ENCODE data around the gene PKIB.
"Not testable (repeated sequence)": the region's sequence is repeated elsewhere in the genome, so short reads cannot be mapped to it uniquely, and the experiment has no call there.

Gene PKIB

GRCh38 chr6:122747573-122747972 lies 137.4 kb downstream of the PKIB start:
- DNase-seq (ENCODE audit: low read depth) = no peak

DNA sequence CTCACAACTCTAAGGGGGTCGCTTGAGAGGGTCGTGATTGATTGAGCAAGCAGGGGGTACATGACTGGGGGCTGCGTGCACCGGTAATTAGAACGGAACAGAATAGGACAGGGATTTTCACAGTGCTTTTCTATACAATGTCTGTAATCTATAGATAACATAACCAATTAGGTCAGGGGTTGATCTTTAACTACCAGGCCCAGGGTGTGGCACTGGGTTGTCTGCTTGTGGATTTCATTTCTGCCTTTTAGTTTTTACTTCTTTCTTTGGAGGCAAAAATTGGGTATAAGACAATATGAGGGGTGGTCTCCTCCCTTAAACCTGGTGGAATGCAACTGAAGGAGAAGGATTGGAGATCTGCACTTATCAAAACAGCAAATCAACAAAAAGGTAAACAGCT lies 138.7 kb downstream of the PKIB start:
- not testable (repeated sequence) for DNase-seq (ENCODE audit: low read depth)

- DNase-seq (ENCODE audit: low read depth) = no peak
Observed at GRCh38 chr6:122749451-122750050, 139.3 kb downstream of the PKIB start.

- no peak for DNase-seq (ENCODE audit: low read depth)
Observed at GRCh38 chr6:122751326-122751725, 141.1 kb downstream of the PKIB start.

GRCh38 chr6:122752459-122752858 lies 142.3 kb downstream of the PKIB start:
- no peak for DNase-seq (ENCODE audit: low read depth)

DNA sequence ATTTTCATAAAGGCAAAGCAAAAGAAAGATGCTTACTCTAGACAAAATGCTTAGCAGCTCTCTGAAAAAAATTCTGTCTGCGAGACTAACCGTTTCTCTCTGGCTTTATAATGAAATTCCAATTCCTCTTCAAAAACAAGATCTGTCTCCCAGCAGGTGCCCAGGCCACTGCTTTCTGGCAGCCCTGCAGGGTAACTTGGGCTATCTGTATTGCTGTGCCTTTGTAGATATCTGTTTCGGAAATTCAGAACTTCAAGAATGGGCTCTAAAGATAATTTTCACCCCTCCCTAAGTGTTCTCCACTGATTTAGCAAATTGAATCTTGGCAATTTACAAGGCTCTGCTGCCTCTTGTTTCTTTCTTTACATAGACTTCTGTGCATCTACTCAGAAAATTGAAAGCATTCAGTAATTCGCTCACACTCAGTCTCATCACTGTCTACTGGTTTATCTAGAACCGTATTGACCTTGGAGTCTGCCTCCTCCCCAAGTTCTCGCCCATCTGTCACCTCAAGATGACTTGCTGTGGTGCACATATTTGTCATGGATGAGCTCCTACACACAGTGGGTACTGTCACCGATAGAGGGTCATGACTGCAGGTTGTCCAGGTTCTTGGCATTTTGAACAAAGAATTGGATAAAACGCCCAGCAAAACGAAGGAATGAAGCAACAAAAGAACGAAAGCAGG lies 142.9 kb downstream of the PKIB start:
- DNase-seq (ENCODE audit: low read depth) = no peak

- DNase-seq (ENCODE audit: low read depth) = no peak
Observed at GRCh38 chr6:122753688-122754056, 143.5 kb downstream of the PKIB start.

DNA sequence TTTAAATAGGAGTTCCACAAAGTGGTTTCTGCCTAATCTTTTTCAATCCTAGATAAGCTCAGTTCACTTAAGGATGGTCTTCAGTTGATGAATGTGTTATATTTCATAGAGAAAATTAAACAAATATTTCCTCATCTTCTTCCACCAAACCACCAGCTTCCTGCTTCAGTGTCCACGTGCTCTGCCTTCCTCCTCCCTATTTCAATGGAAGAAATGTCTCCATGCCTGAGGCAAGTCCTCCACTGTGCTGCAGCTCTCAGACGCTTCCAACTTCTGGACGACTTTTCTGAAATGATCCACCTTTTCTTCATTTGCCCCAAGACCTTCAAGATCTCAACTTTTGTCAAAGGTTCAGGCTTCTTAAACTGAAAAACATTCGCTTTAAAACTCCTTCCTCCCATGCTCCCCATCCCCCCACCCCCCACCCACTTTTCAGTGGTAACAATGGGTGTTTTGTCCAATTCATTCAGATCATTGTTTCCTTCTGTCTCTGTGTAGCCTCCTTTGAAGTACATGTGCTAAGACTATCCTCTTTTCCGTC lies 144.1 kb downstream of the PKIB start:
- no peak for DNase-seq (ENCODE audit: low read depth)

DNA sequence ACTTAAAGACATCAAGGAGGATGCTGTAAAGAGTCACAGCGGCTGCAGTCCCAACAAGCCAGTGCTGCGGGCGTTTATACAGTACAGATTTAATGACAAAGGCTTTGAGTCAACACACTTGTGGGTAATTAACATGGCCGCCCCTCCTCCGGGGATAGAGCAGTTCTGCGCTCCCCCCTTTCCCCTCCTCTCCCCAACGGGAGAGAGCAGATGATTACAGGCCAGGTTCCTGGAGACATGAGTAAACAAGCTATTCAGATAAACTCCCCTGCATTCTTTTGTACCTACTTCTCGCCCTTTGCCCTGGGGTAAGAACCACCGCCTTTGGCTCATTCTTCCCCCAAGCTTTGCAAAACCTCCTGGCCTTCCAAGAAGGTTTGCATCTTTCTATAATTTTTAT lies 145.7 kb downstream of the PKIB start:
- DNase-seq (ENCODE audit: low read depth) = no peak

GRCh38 chr6:122758927-122759334 lies 148.7 kb downstream of the PKIB start:
- no peak for DNase-seq (ENCODE audit: low read depth)

GRCh38 chr6:122760330-122760729 lies 150.1 kb downstream of the PKIB start:
- DNase-seq (ENCODE audit: low read depth) = no peak

GRCh38 chr6:122766256-122766655 lies 156.1 kb downstream of the PKIB start:
- no peak for DNase-seq (ENCODE audit: low read depth)

- no peak for DNase-seq (ENCODE audit: low read depth)
Observed at GRCh38 chr6:122770835-122771601, 160.8 kb downstream of the PKIB start.

DNA sequence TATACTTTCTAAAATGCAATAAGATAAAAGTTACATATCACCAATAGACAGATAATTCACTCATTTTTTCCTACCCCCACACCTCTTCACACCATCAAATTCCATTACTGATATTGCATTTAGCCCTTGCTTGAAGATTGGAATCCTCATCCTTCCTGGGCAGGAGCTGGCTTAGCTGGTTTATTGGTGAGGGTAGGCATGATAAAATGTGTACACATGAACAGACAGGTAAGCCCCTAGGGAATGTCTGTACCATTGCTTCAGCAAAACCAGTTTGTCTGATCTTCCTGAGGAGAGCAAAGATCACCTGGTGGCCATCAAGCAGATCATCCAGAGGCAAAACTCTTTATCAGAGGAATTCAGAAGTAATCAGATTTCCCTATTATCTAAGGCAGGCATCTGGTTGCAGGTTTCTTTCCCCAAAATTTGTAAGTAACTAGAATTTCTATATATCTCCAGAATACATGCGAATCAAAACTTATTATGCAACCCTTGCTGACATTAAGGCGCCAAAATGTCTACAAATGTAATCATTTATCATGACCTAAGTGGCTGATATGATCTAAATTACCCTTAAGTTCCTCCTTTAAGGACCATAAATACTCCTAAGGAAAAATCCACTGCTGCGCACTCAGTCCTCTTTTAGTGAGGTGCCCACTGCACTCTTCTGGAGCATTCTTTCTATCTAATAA lies 162.7 kb downstream of the PKIB start:
- DNase-seq (ENCODE audit: low read depth) = no peak

All from activated gamma-delta T cell treated with anti-CD3 and anti-CD28 coated beads, Interleukin-2, amount 50 U/mL, for 16 hours (primary cell).